T1000 (cell line): Measurements from ENCODE around the gene ARAP2.

ENCODE experiments used
- DNase-seq: peaks from one replicate; lab custom pipeline; 2025; ENCODE audit warnings: mixed read lengths; lab: John Stamatoyannopoulos, UW

Gene ARAP2

GRCh38 chr4:36039026-36039425 lies 205.3 kb downstream of the ARAP2 start:
- DNase-seq, result no peak

DNA sequence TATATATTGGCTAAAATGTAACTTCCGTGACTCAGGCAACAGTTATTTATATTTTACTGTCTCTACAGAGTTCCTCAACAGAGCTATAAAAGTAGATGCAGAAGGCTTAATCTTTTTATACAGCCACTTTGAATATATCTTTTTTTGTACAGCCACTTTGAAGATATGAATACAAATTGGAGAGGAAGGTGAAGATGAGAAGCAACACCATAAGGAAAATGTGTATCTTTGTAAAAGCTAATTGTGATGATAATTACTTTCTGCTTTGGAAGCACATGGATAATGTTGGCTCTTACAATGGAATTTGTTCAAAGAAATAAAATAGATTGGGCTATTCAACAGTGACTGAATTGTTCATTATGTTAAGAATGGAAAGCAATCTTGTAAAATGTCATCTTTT lies 205.8 kb downstream of the ARAP2 start:
- DNase-seq, result no peak

DNA sequence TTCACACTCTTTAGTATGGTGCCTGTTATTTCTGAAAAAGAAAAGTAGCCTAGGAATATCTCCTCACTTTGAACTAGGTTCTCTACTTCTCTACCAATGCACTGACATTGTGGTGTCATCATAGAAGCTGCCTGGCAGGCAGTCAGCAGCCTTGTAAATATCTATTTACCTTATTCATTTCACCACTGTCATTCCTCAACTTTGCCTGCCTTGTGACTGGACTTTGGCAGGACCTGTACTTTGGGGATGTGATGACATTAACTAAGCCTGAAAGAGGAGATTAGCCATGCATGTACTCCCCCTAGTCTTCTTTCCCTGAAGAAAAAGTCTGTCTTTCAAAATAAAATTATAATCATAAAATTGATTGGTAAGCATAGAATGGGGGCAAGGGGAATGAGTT lies 207.2 kb downstream of the ARAP2 start:
- DNase-seq, result no peak

- no peak for DNase-seq
Observed at GRCh38 chr4:36029951-36030350, 214.4 kb downstream of the ARAP2 start.

GRCh38 chr4:36027203-36027602 lies 217.1 kb downstream of the ARAP2 start:
- no peak for DNase-seq

GRCh38 chr4:36026348-36026880 lies 217.9 kb downstream of the ARAP2 start:
- no peak for DNase-seq

GRCh38 chr4:36024901-36025660 lies 219.2 kb downstream of the ARAP2 start:
- no peak for DNase-seq

DNA sequence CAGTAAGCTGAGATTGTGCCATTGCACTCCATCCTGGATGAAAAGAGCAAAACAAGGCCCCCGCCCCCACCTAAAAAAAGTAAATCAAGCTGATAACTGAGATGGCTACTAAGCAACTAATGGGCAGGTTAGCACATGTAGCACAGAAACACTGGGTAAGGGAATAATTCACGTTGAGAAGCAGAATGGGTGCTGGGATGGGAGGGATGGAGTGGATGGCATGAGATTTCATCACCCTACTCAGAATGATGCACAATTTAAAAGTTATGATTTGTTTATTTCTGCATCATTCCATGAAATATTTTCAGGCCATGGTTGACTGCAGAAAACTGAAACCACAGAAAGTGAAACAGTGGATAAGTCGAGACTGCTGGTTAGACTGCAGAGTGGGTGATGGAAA lies 224.0 kb downstream of the ARAP2 start:
- no peak for DNase-seq
